C4-2B (cell line): ENCODE results near the gene KIAA0586.

ENCODE experiments used
- CTCF ChIP-seq: fragments of 450-650 bp; conservative IDR thresholded peaks from 2 replicates; pipeline ENCODE4 v1.5.1; 2017; ENCODE audit warnings: mild to moderate bottlenecking
- ZFX ChIP-seq: fragments of 450-650 bp; IDR thresholded peaks from 2 replicates; pipeline ENCODE4 v1.6.1; 2017

GRCh38 chr14:58398895-58399294 lies 28.6 kb upstream of the KIAA0586 start:
- TF ChIP-seq CTCF (no peak), ZFX (no peak)
